GM21360 (cell line): ENCODE measurements around the gene NRXN3.

Experiments used
- ATAC-seq: cut with Tn5 transposase; IDR thresholded peaks from one replicate; pipeline ENCODE4 v1.9.1; 2021; ENCODE audit warnings: mild to moderate bottlenecking, moderate library complexity; ENCODE audit not compliant: unreplicated experiment

The NRXN3 gene

GRCh38 chr14:78698991-78699390 lies 528.8 kb downstream of the NRXN3 start:
- ATAC-seq = no peak

- ATAC-seq = no peak
Observed at GRCh38 chr14:78700236-78700635, 530.1 kb downstream of the NRXN3 start.

GRCh38 chr14:78701246-78701645 lies 531.1 kb downstream of the NRXN3 start:
- no peak for ATAC-seq

GRCh38 chr14:78704965-78705364 lies 534.8 kb downstream of the NRXN3 start:
- ATAC-seq = no peak

- no peak for ATAC-seq
Observed at GRCh38 chr14:78705989-78706388, 535.8 kb downstream of the NRXN3 start.

GRCh38 chr14:78709795-78710557 lies 539.8 kb downstream of the NRXN3 start:
- ATAC-seq = no peak

GRCh38 chr14:78710963-78711362 lies 540.8 kb downstream of the NRXN3 start:
- no peak for ATAC-seq

- no peak for ATAC-seq
Observed at GRCh38 chr14:78713716-78714115, 543.5 kb downstream of the NRXN3 start.

- ATAC-seq = no peak
Observed at GRCh38 chr14:78714711-78715110, 544.5 kb downstream of the NRXN3 start.

- no peak for ATAC-seq
Observed at GRCh38 chr14:78721756-78722480, 551.7 kb downstream of the NRXN3 start.

GRCh38 chr14:78725086-78725485 lies 554.9 kb downstream of the NRXN3 start:
- no peak for ATAC-seq

- ATAC-seq = no peak
Observed at GRCh38 chr14:78737116-78737515, 566.9 kb downstream of the NRXN3 start.

GRCh38 chr14:78737601-78738000 lies 567.4 kb downstream of the NRXN3 start:
- ATAC-seq = no peak

GRCh38 chr14:78746086-78746595 lies 576.0 kb downstream of the NRXN3 start:
- no peak for ATAC-seq

GRCh38 chr14:78747813-78748212 lies 577.6 kb downstream of the NRXN3 start:
- no peak for ATAC-seq

GRCh38 chr14:78752518-78753188 lies 582.5 kb downstream of the NRXN3 start:
- no peak for ATAC-seq

- ATAC-seq = no peak
Observed at GRCh38 chr14:78754059-78754458, 583.9 kb downstream of the NRXN3 start.

- peak; percentile 81 for ATAC-seq
Observed at GRCh38 chr14:78758333-78758732, 588.2 kb downstream of the NRXN3 start.

- no peak for ATAC-seq
Observed at GRCh38 chr14:78762331-78762730, 592.2 kb downstream of the NRXN3 start.

GRCh38 chr14:78763746-78764145 lies 593.6 kb downstream of the NRXN3 start:
- ATAC-seq = no peak

GRCh38 chr14:78764240-78764639 lies 594.1 kb downstream of the NRXN3 start:
- no peak for ATAC-seq

GRCh38 chr14:78764645-78765044 lies 594.5 kb downstream of the NRXN3 start:
- ATAC-seq = no peak
